Duodenal mucosa (tissue), 2 donors: ENCODE data around the gene ZNF195.
"Not testable (repeated sequence)": the region's sequence is repeated elsewhere in the genome, so short reads cannot be mapped to it uniquely, and the experiment has no call there.

Experiments
- H3K27ac ChIP-seq: one replicate; pipeline ENCODE4 v1.7.0; 2013; ENCODE audit warnings: low read depth, low read length
- H3K27me3 ChIP-seq, 2 donors: one replicate each; pipeline ENCODE4 v1.7.0; 2013; ENCODE audit warnings: low read length in 2 of 2, control low read depth in 1 of 2; ENCODE audit not compliant: insufficient read depth in 2 of 2, control insufficient read depth in 1 of 2
- H3K36me3 ChIP-seq, 2 donors: one replicate each; pipeline ENCODE4 v1.7.0; 2013; ENCODE audit warnings: low read length in 2 of 2, control low read depth in 1 of 2; ENCODE audit not compliant: insufficient read depth in 2 of 2, control insufficient read depth in 1 of 2
- H3K4me1 ChIP-seq, 2 donors: one replicate each; pipeline ENCODE4 v1.7.0; 2013; ENCODE audit warnings: low read length in 2 of 2, control low read depth in 1 of 2; ENCODE audit not compliant: insufficient read depth in 2 of 2, control insufficient read depth in 1 of 2
- H3K4me3 ChIP-seq, 2 donors: one replicate each; pipeline ENCODE4 v1.7.0; 2013; ENCODE audit warnings: low read length in 2 of 2, low read depth in 1 of 2
- H3K9ac ChIP-seq, 2 donors: one replicate each; pipeline ENCODE4 v1.7.0; 2013; ENCODE audit warnings: low read length in 2 of 2, low read depth in 1 of 2
- H3K9me3 ChIP-seq, 2 donors: one replicate each; pipeline ENCODE4 v1.7.0; 2013; ENCODE audit warnings: low read length in 2 of 2, control low read depth in 1 of 2; ENCODE audit not compliant: control insufficient read depth in 1 of 2

ZNF195 gene

DNA sequence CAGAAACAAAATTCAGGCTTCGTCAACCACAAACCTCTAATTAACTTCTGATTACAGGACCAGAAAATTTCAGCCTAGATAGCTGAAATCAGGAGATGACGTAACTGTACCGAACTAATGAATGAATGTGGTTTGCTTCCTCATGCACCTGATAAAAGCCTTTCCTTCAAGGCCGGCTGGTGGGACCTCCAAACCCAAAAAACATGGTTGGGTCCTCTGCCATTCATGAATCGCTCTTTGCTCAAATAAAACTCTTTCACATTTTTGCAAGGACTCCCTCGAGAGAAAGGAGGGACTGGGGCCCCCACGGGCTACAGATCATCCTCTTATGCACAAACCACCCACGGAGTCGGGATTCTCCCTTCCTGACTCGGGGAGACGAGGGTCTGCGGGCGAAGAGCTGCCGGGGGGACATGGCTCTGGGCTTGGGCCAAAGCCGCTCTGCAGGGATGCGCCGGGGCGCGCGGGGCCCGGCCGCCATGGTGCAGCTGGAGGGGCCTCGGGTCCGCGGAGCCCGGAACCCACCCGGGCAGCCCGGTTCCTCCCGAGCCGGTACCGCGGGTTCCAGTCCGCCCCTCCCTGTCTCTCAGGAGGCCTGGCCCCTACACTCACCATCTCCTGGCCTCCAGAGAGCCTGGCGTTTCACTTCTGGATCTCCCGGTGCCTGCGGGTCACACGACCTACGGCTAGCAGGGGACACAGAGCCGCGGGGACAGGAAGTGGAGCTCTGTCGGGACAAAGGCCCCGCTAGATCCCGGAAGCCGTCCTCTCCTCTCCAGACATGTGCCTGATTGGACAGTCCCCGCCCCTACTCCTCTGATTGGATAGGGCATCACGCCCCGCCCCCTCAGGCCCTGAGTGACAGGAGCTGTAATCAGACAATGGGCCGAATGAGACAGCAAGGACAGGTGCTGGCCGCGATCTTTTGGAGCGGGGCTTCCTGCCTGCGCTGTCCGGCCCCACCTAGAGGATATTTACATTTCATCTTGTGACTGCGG, at the start of gene ZNF195:
Gene ZNF195 (minus strand): TSS at position 721 of the 998 bp plus-strand sequence. CDS start 106 bp downstream, at position 615.
- Histone ChIP-seq H3K27me3 (no peaks in the 10 kb centered on the region), H3K27ac (peak within 1 kb of the TSS; percentile 58), H3K9ac (peak within 1 kb of the TSS; percentile 88), H3K9me3 (peaks cover 0 to 2% of the 10 kb centered on the region in 2 donors), H3K36me3 (peaks cover 7 to 8% of the 10 kb centered on the region in 2 donors), H3K4me3 (peak within 1 kb of the TSS; percentile 90 to 95), H3K4me1 (peaks cover 9 to 11% of the 10 kb centered on the region in 2 donors)

DNA sequence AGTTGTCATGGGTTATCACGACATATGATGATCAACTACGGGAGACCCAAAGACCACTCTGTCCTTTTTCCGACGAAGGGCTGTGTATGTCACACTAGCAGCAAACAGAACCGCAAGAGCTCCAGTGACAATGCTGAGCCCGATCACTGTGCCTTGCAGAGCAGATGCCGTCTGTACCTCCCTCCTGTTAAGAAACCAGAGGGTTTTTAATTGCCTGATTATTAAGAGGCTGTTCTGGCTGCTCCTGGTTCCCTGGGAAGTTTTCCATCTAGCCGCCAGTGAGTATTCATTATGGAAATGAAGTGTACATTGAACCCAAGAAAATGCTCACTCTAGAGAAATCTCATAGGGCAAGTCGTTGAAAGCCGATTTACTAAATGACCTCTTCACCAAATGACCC, 49.1 kb upstream of the ZNF195 start:
- H3K9me3 ChIP-seq, H3K27me3 ChIP-seq, H3K36me3 ChIP-seq, H3K4me3 ChIP-seq, H3K27ac ChIP-seq, H3K9ac ChIP-seq, H3K4me1 ChIP-seq: not testable (repeated sequence)

DNA sequence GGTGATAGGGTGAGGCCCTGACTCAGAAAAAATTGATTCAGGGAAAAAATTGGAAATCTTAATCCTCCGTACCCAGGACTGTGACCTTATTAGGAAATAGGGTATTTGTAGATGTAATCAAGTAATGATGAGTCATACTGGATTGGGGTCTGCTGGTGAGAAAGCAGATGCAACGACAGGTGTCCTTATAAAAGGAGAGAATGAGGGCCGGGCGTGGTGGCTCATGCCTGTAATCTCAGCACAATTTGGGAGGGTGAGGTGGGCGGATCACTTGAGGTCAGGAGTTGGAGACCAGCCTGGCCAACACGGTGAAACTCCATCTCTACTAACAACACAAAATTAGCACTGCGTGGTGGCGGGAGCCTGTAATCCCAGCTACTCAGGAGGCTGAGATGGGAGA, 47.6 kb upstream of the ZNF195 start:
- not testable (repeated sequence) for H3K36me3 ChIP-seq, H3K4me1 ChIP-seq, H3K27ac ChIP-seq, H3K9ac ChIP-seq, H3K4me3 ChIP-seq, H3K27me3 ChIP-seq, H3K9me3 ChIP-seq

DNA sequence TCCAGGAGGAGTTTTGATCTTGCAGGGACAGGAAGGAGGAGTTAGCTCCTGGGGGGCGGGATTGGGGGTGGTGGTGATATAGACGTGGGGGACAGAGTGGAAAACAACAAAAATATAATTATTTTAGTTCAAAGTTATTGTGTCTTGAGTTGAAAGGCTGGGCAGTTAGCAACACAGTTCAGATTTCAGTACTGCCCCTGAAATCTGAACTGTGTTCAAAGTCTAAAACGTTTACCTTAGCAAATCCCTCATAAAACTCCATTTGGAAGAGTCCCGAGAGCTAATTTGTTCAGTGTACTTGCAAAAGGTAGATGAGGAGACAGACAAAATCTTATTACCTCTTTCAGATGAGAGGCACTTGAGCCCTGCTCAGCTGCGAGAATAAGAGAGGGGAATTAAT, 45.0 kb upstream of the ZNF195 start:
- H3K4me3 ChIP-seq = not testable (repeated sequence)

DNA sequence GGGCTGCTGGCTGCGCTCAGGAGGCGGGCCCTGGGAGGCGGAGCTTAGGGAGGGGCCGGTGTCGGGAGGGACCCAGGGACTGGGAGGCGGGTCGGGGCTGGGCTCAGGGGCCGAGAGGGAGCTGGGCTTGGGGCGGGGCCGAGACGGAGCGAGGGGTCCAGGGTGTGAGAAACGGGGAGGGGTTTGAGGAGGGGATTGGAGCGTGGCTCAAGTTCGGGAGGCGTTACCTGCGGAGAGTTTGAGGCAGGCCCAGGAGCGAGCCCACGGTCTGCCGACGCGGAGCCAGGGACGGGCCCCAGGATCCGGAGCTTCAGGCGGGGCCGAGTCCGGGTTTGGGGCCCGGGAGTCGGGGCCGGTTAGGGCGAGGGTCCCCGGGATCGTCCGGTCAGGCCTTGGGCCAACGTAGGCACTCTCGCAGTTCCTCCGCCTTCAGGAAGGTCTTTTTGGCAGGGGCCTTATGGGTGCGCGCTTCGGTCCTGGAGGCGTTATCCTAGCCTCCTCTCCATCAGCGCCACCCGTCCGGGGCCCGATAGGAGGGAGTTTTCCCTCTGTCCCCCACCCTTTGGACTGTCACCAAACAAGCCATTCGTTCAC, 44.3 kb upstream of the ZNF195 start:
- H3K4me3 ChIP-seq = peak overlapping the region; percentile 47 to 71
- not testable (repeated sequence) for H3K9me3 ChIP-seq, H3K27me3 ChIP-seq, H3K36me3 ChIP-seq, H3K4me1 ChIP-seq
- H3K27ac ChIP-seq = peak overlapping the region; percentile 50
- peak overlapping the region; percentile 33 to 70 for H3K9ac ChIP-seq

More for the DNA sequence above, 45.0 kb upstream of the ZNF195 start:
- H3K27ac ChIP-seq, H3K9ac ChIP-seq, H3K4me1 ChIP-seq, H3K36me3 ChIP-seq, H3K27me3 ChIP-seq, H3K9me3 ChIP-seq: not testable (repeated sequence)

DNA sequence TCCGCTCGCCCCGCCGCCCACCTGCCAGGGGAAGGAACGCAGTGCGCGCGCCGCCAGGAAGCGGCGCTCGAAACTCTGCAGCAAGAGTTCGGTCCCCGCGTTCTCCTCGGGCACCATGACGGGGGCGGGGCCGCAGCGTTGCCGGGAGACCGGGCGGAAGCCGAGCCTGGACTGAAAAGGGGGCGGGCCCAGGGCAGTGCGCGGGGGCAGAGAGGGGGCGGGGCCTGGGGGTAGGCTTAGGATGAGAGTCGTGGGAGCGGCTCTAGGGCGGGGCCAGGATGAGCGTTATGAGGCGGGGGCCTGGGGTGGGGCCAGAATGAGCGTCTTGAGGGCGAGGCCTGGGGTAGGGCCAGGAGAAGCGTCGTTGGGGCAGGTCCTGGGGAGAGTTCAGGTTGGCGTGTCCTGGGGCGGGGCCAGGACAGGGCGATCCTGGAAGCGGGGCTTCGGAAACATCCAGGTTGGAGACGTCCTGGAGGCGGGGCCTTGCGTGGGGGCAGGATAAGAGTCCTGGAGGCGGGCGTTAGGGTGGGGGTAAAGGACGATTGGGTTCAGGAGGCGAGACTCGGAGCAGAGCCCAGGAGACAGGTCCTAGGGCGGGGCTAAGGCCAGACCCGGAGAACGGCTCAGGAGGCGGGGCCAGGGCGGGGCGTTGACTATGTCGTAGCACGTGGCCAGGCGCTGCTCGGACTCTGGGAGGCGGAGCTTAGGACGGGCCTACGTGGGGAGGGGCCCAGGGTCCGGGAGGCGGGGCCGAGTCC, 43.6 kb upstream of the ZNF195 start:
- not testable (repeated sequence) for H3K36me3 ChIP-seq, H3K9me3 ChIP-seq, H3K27me3 ChIP-seq, H3K4me1 ChIP-seq
- Histone ChIP-seq H3K27ac (peak overlapping the region; percentile 56), H3K4me3 (peak overlapping the region; percentile 70), H3K9ac (peak overlapping the region in 1 of 2 donors; percentile 33)

DNA sequence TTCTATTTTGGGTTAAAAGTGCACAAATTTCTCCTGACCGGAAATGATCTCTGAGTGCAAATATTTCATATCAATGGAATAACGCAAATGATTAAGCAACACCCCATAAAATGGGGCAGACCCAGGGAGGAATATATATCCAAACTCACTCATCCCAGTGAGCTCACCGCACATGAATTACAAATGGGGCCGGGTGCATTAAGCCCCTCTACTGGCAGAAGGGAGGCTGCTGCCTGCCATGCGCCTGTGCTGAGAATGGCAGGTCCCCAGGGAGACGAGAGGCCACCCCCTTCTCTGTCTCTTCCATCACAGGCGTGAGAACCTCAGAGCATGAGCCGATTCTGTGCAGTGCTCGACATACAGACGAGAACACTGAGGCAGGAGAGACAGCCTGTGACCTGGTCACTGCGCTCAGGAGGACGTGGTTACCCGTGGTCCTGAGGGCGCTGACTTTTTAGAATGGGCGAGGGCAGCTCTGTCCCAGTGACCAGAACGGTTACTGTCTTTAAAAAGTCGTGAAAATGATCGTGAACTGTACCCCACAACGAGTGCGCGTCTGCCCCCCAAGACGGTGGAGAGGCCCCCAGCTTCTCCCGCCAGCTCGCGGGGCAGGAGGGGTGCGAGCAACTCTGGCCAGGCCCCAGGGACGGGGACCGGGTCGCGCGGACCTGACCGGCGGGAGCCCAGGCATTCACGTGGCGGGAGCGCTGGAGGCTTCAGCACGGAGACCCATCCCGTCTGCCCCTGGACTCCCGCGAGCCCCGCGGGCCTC, 42.8 kb upstream of the ZNF195 start:
- peak overlapping the region; percentile 70 for H3K4me3 ChIP-seq
- peak overlapping the region; percentile 14 for H3K27ac ChIP-seq
- H3K27me3 ChIP-seq, H3K9me3 ChIP-seq, H3K4me1 ChIP-seq, H3K36me3 ChIP-seq: not testable (repeated sequence)
- peak overlapping the region; percentile 33 to 54 for H3K9ac ChIP-seq

DNA sequence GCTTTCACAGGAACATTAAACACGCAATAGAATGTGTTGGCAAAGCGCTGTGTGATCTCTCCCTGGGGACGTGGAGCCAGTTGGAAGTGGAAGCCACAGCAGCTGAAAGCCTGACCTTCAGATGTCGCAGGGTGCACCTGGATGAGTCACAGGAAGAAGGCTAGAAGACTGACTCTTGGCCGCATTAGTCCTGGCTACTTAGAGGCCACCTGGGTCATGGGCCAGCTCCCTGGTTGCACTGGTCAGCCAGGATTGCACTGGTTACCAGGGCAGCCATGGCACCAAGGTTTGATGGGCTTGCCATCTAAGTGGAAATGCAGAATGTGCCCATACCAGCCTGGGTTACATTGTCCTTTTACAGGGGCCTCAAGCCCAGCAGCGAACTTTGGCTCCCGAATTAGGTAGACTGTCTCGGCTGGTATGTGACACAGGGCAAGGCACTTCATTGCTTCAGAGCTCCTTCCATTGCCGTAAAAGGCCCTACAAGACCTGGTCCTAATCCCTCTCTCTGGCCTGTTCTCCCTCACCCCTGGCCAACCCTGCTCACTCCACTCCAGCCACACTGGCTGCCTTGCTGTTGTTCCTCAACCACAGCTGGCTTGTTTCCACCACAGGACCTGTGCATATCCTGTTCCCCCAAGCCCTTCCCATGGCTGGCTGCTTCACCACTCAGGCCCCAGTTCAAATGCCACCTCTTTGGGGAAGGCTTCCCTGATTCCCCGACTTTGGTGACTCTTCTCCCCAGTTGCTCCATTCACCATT, 41.5 kb upstream of the ZNF195 start:
- not testable (repeated sequence) for H3K9me3 ChIP-seq, H3K27ac ChIP-seq, H3K4me3 ChIP-seq, H3K36me3 ChIP-seq, H3K9ac ChIP-seq, H3K27me3 ChIP-seq, H3K4me1 ChIP-seq

DNA sequence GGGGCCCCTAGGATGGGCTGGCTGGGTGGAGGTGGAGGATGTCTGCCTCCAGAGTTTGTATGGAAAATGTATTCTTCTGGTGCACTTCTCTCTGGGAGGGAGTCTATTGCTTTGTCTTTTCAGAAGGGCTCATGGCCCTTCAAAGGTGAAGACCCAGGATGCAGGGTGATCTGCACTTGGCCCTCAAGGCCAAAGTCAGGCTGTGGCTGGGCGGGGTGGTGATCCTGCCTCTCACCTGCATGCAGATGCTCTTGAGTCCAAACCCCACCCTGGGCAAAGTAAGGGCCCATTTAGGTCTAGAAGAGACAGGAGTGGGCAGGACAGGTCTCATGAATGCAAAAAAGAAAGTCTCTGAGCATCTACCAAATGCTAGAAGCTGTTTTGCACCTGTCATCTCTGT, 40.5 kb upstream of the ZNF195 start:
- H3K4me1 ChIP-seq, H3K27ac ChIP-seq, H3K9ac ChIP-seq, H3K4me3 ChIP-seq, H3K36me3 ChIP-seq, H3K9me3 ChIP-seq, H3K27me3 ChIP-seq: not testable (repeated sequence)
